Measurements from ENCODE around the gene MUC20. TPM values are rescaled to one million over a fixed set of nuclear protein-coding genes. Genes with fewer than 3 reads are reported as not detected.

The MUC20 gene
- total RNA-seq, 1 donor from 2014 or later = 2.3 TPM

DNA sequence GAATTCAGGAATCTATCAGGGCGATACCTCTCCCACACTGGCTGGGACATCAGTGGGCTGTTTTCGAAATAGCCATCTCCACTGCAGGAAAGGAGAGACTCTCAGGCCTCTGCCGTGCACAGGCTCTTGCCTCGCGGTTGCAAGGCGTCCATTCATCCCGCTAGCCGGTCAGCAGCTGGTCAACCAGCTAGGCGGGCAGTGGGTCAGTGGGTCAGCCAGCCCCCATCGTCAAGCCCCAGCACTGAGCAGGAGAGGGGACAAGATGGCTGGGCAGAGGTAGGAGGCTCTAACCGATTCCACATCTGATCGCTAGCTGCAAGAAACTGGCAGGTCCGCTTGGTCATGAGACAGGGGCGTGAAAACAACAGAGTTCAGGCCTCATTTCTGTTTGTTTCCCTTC is 45.9 kb downstream of the MUC20 start:
- no peak overlapping the region for H3K27ac Mint-ChIP-seq (ENCODE audit: unreplicated experiment)
- H3K4me1 Mint-ChIP-seq = no peaks in the 10 kb centered on the region
- H3K4me3 Mint-ChIP-seq = no peak overlapping the region
- no peaks in the 10 kb centered on the region for H3K27me3 Mint-ChIP-seq (ENCODE audit: low read depth)
- H3K9me3 Mint-ChIP-seq = no peaks in the 10 kb centered on the region
- TF ChIP-seq, protein P1, sequence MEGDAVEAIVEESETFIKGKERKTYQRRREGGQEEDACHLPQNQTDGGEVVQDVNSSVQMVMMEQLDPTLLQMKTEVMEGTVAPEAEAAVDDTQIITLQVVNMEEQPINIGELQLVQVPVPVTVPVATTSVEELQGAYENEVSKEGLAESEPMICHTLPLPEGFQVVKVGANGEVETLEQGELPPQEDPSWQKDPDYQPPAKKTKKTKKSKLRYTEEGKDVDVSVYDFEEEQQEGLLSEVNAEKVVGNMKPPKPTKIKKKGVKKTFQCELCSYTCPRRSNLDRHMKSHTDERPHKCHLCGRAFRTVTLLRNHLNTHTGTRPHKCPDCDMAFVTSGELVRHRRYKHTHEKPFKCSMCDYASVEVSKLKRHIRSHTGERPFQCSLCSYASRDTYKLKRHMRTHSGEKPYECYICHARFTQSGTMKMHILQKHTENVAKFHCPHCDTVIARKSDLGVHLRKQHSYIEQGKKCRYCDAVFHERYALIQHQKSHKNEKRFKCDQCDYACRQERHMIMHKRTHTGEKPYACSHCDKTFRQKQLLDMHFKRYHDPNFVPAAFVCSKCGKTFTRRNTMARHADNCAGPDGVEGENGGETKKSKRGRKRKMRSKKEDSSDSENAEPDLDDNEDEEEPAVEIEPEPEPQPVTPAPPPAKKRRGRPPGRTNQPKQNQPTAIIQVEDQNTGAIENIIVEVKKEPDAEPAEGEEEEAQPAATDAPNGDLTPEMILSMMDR (conservative IDR thresholded peaks at IDR 0.05) = no peak
- H3K36me3 Mint-ChIP-seq (ENCODE audit: low read depth) = peaks cover 3% of the 10 kb centered on the region
- no peak for DNase-seq (ENCODE audit: low read depth, low spot score)

DNA sequence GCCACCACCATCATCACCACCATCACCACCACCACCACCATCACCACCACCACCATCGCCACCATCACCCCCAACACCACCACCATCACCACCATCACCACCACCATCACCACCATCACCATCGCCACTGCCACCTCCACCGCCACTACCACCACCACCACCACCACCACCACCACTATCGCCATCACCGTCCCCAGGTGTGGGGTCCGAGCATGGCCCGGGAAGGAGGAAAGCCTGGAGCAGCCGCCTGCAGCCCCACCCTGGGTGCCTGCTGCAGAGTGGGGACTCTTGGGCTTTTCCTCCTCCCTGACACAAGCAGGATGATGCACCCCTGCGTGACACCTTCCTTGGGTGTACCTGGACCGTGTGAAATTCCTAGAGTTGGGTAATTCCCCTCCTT is 47.0 kb downstream of the MUC20 start:
- Mint-ChIP-seq H3K36me3 (ENCODE audit: low read depth) (peaks cover 3% of the 10 kb centered on the region), H3K4me1 (no peaks in the 10 kb centered on the region), H3K4me3 (no peak overlapping the region), H3K27me3 (ENCODE audit: low read depth) (no peaks in the 10 kb centered on the region), H3K9me3 (no peaks in the 10 kb centered on the region), H3K27ac (ENCODE audit: unreplicated experiment) (no peak overlapping the region)
- TF ChIP-seq, protein P1 (conservative IDR thresholded peaks at IDR 0.05) = no peak
- DNase-seq (ENCODE audit: low read depth, low spot score) = no peak

DNA sequence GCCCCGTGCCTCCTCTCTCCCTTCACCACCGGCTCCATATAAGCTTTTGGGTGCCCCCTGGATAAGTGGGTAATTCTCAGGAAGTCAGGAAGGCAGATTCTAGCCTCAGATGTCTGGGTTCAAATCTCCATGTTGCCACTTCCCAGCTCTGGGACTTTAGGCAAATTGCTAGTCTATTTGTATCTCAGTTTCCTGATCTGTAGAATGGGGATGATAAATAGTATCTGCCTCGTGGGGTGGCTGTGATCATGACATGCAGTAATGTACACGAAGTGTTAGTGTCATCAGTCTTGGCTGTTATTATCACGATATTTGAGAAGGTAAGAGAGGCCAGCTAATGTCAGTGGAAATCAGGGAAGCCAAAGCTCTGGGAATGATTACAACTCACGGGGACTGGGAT is 47.6 kb downstream of the MUC20 start:
- DNase-seq (ENCODE audit: low read depth, low spot score) = no peak
- Mint-ChIP-seq H3K4me1 (no peaks in the 10 kb centered on the region), H3K36me3 (ENCODE audit: low read depth) (peaks cover 3% of the 10 kb centered on the region), H3K27ac (ENCODE audit: unreplicated experiment) (no peak overlapping the region), H3K27me3 (ENCODE audit: low read depth) (no peaks in the 10 kb centered on the region), H3K4me3 (no peak overlapping the region), H3K9me3 (no peaks in the 10 kb centered on the region)
- TF ChIP-seq, protein P1 (conservative IDR thresholded peaks at IDR 0.05) = no peak

DNA sequence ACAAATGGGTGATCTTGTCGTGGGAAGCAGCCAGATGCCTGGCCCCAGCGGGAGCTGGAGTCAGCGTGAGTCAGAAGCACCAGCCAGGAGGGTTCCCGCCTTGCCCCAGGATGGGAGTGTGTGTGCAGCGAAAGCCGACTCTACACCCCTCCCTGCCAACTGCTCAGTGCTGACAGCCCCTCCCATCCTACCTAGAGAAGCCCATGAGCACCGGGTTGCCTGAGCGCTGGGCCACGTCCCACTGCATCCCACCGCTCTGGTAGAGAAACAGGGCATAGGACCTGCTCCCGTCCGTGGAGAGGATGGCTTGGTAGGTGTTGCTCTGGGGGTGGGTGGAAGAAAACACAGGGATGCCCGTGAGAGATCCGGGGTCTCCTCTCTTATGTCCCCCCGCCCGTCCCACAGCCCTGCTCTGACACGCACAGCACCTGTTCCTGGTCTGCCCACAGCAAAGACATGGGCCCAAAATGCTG is 48.1 kb downstream of the MUC20 start:
- TF ChIP-seq, protein P1 (conservative IDR thresholded peaks at IDR 0.05) = no peak
- H3K4me1 Mint-ChIP-seq = no peaks in the 10 kb centered on the region
- no peaks in the 10 kb centered on the region for H3K27me3 Mint-ChIP-seq (ENCODE audit: low read depth)
- no peak overlapping the region for H3K4me3 Mint-ChIP-seq
- no peaks in the 10 kb centered on the region for H3K9me3 Mint-ChIP-seq
- DNase-seq (ENCODE audit: low read depth, low spot score) = no peak
- peaks cover 3% of the 10 kb centered on the region for H3K36me3 Mint-ChIP-seq (ENCODE audit: low read depth)
- no peak overlapping the region for H3K27ac Mint-ChIP-seq (ENCODE audit: unreplicated experiment)

DNA sequence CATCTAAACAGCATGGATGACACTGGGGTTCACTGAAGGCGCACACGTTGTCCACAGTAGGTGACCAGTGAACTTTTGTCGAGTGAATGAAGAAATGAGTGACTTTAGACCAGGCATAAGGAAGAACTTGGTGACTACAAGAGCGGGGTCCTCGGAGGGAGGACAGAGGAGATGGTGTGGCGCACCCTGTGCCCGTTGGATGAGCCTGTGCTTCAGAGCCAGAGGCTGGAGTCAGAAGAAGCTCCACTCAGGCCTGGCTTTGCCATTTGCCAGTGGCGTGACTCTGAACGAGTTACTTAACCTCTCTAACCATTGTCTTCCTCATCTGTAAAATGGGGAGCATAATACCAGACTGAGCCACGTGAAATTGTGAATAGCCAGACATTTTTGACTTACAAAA is 48.8 kb downstream of the MUC20 start:
- Mint-ChIP-seq H3K4me3 (no peak overlapping the region), H3K4me1 (no peaks in the 10 kb centered on the region), H3K9me3 (no peaks in the 10 kb centered on the region), H3K27me3 (ENCODE audit: low read depth) (no peaks in the 10 kb centered on the region), H3K36me3 (ENCODE audit: low read depth) (peaks cover 3% of the 10 kb centered on the region), H3K27ac (ENCODE audit: unreplicated experiment) (no peak overlapping the region)
- TF ChIP-seq, protein P1 (conservative IDR thresholded peaks at IDR 0.05) = no peak
- no peak for DNase-seq (ENCODE audit: low read depth, low spot score)

All from neural crest cell (in vitro differentiated cells).